HG02798 (cell line): ENCODE measurements around the gene SLC1A2.

Experiments
- ATAC-seq: cut with Tn5 transposase; IDR thresholded peaks from one replicate; pipeline ENCODE4 v1.9.1; 2021; ENCODE audit warnings: mild to moderate bottlenecking; ENCODE audit not compliant: unreplicated experiment, poor library complexity

SLC1A2 gene

DNA sequence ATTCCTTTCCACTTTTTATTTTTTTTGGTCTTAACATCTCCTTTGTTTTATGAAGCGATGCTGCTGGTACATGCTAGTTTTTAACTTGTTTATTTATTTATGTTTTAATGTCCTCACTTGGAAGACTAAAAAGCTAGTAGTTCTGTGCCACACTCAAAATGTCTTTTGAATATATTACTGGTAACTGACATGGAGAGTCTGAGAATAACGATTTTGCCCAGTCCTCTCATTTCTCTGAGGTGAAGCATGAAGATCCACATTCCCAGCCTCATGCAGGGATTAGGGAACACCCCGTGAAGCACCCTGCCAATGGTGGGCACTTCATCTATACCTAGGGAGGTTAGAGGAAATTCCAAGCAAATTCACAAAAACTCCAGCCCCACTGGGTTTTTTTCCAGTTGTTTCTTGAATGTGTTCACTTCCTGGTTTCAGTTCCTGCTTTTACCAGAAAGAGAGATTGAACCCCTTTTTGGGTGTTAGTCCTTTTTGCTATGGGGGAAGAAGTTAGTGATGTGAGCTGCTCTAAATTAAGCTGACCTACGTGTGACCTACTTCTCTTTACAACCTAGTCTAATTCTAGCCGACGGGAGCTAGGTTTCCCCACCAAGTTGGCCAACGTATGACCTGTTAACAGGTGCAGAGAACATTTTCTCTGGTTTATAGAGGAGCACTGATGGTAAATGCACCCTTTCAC is 106.1 kb downstream of the SLC1A2 start:
- ATAC-seq = peak; percentile 81

DNA sequence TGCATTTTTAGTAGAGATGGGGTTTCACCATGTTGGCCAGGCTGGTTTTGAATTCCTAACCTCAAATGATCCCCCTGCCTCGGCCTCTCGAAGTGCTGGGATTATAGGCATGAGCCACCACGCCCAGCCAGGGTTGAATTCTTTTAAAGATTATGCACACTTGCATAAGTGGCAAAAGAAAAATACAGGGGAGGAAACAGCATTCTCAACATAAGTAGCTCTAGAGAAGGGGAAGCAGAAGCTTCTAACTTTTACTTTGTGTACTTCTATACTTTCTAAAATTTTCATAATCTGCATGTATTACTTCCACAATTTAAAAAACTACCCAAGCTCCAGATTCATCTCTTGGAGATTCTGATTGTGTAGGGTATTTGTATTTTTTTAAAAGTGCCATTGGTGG is 108.0 kb downstream of the SLC1A2 start:
- no peak for ATAC-seq

- no peak for ATAC-seq
These were observed 111.2 kb downstream of the SLC1A2 start for GRCh38 chr11:35308157-35308556.

- ATAC-seq = no peak
These were observed 112.1 kb downstream of the SLC1A2 start for GRCh38 chr11:35307221-35307621.

DNA sequence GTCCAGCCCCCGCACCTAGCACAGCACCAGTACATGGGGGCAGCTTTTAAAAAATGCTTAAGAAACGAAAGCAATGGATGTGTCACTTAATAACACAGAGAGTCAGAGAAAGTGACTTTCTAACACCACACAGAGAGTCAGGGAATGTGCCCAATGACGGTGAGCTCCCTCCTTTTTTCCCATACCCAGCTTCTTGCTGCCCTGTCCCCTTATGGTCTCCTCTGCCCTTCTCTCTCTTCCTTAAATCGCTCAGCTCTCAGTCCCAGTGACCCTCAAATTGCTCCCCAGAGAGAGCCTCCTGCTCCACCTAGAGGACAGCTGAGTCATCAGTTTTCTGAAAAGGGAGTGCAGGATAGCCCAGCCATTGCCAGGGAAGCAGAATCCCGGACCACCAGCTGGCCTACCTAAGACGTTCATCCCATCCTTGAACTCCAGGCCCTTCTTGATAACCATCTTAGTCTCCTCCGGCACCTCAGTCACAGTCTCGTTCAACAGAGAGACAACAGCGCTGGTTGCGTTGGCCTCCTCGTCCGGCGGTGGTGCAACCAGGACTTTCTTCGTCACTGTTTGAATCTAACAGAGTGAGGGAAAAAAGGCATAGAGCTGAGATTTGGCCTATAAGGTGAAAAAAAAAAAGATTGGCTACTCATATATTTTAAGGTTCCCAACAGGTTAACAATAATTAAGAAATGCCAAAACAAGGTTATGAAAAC is 113.5 kb downstream of the SLC1A2 start:
- ATAC-seq = peak; percentile 58

GRCh38 chr11:35304900-35305460 is 114.4 kb downstream of the SLC1A2 start:
- ATAC-seq = no peak

DNA sequence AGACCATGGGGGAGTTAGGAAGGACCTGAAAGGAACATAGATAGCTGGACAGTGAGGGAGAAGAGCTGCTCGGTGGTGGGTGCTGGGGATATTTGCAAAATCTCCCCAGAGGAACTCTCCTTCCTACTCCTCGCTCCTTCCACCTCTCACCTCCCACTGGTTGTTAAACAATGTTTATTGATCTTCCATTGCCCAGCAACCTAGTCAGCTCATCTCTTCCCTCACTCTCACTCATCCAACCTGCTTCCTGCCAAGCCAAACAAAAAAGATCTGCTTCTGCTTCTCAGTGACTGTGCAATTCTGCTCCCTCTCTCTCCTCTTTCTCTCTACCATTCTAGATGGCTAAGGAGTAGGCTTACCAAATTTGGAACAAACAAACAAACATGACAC is 115.0 kb downstream of the SLC1A2 start:
- ATAC-seq = no peak

GRCh38 chr11:35303596-35304385 is 115.6 kb downstream of the SLC1A2 start:
- ATAC-seq = no peak

GRCh38 chr11:35302398-35302797 is 117.0 kb downstream of the SLC1A2 start:
- ATAC-seq = no peak

GRCh38 chr11:35298369-35298768 is 121.0 kb downstream of the SLC1A2 start:
- no peak for ATAC-seq

DNA sequence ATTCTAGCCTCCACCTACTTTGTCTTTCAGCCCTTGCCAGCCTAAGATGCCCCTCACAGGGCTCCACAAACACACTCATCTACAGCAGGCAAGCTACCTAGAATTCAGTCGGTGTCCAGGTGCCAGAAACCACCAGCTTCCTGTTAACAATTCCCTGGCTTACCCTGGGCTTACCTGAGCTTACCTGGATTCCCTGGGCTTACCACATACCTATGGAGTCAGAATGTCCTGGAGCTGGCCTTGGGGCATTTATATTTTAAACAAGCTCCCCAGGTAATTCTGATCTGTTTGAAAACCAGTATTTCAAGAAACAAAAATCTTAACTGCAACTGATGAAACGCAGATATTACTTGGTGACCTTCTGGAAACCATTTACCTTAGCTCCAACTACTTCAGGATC is 123.6 kb downstream of the SLC1A2 start:
- ATAC-seq = no peak

DNA sequence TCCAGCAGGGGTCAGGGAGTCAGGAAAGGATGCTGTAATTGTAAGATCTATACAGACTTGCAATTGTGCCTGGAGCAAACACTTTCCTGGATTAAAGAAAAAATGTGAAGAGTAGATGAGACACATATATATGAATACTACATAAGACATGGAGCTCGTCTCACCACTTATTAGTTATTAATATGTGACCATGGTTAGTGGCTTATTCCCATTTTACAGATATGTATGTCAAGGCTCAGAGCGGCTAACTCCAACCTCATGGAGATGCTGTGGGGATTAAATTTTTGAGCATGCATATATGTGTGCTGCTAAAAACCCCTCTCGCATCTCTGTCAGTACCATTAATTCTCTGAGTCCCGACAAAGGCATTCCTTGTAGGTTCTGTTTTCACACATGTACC is 125.7 kb downstream of the SLC1A2 start:
- ATAC-seq = no peak

DNA sequence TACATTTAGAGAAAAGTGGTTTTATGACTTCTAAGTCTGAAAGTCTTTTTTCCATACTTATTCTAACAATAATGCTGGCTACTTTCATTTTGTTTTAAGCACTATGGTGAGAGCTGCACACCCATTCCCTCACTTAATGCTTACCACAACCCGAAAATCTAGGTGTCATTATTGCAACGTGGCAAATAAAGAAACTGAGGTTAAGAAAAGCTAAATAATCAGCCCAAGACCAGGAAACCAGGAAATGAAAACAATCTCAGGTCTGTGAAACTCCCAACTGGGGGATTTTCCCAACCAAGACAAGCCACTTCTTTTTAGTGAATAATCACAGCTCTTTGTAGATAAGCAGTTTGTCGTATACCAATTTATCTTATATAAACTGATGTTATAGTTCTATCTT is 126.3 kb downstream of the SLC1A2 start:
- ATAC-seq = no peak

DNA sequence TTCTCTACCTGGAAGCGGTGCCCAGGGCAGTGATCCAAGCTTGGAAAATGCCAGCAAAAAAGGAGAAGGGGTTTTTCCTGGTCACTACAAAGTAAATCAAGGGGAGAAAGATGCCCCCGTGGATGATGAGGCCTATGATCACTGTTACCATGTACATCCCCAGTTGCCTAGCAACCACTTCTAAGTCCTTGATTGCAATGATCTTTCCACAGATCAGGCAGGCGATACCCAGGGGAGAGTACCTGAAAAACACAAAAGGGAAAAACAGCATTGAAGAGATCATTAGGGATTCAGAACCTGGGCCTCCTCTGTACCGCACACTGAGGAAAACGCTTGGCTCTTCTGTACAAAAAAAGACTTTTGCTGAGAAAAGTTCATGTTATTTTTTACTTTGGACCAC is 127.1 kb downstream of the SLC1A2 start:
- no peak for ATAC-seq

DNA sequence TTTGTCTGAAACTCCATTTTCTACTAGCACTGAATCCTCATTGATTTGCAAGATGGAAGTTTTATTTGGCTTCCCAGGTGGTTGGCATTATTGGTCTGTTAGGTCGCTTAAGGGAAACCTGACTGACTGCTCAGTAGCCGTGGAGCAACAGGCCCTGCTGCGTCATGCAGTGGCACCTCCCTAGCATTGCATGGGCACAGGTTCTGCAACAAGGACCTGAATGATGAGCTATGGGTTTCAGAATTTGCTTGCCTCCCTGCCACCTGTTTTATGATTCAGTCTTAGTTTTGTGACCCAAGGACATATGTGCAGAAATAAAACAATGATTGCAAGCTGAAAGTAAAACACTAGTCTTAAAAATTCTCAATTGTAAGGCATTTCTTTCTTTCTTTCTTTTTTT is 128.5 kb downstream of the SLC1A2 start:
- ATAC-seq = no peak

- ATAC-seq = no peak
These were observed 129.5 kb downstream of the SLC1A2 start for GRCh38 chr11:35289821-35290220.

- ATAC-seq = no peak
These were observed 130.4 kb downstream of the SLC1A2 start for GRCh38 chr11:35288817-35289541.

GRCh38 chr11:35288309-35288708 is 131.0 kb downstream of the SLC1A2 start:
- no peak for ATAC-seq

GRCh38 chr11:35287344-35287890 is 131.9 kb downstream of the SLC1A2 start:
- ATAC-seq = no peak

DNA sequence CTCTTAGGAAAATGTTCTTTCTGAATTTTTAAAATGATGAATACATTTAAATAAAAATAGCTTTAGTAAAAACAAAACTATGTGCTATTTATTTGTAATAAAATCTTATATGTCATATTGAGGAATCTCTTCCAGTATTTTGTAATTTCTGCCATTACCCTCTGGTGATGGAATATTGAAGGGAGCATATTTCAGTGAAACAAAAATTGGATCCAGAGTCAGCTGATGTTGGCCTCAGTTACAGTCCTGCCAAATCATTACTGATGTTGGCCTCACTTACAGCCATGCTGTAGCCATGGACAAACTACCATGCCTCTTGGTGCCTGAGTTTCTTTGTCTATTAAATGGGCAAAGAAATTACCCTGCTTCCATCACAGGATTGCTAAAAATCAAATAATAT is 133.2 kb downstream of the SLC1A2 start:
- ATAC-seq = no peak
